LNCaP clone FGC (cell line): ENCODE data around the gene ELOVL7.
"Not testable (repeated sequence)": the region's sequence is repeated elsewhere in the genome, so short reads cannot be mapped to it uniquely, and the experiment has no call there.

Experiments used
- DNase-seq: peaks from one replicate; pipeline ENCODE4 v3.0.0-alpha.2; 2011; ENCODE audit warnings: low read depth
- H3K4me3 ChIP-seq: 2 replicates; pipeline ENCODE4 v1.5.1; 2011; ENCODE audit warnings: mild to moderate bottlenecking, low read depth, low read length, control low read depth
- TF ChIP-seq, protein P1 (sequence below): IDR thresholded peaks from 2 replicates; pipeline ENCODE4 v1.5.1; 2012; ENCODE audit warnings: mild to moderate bottlenecking; ENCODE audit not compliant: control insufficient read depth, insufficient read depth; ENCODE audit errors: extremely low read depth

ELOVL7 gene

DNA sequence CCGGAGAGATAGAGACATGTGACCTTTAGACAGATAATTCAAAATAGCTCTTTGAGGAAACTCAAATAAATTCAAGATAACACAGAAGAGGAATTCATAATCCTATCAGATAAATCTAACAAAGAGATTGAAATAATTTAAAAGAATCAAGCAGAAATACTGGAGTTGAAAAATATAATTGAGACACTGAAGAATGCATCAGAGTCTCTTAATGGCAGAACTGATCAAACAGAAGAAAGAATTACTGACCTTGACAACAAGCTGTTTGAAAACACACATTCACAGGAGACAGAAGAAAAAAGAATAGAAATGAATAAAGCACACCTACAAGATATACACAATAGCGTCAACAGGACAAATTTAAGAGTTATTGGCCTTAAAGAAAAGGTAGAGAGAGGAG, 103.7 kb downstream of the ELOVL7 start:
- no peak for DNase-seq
- TF ChIP-seq, protein P1, sequence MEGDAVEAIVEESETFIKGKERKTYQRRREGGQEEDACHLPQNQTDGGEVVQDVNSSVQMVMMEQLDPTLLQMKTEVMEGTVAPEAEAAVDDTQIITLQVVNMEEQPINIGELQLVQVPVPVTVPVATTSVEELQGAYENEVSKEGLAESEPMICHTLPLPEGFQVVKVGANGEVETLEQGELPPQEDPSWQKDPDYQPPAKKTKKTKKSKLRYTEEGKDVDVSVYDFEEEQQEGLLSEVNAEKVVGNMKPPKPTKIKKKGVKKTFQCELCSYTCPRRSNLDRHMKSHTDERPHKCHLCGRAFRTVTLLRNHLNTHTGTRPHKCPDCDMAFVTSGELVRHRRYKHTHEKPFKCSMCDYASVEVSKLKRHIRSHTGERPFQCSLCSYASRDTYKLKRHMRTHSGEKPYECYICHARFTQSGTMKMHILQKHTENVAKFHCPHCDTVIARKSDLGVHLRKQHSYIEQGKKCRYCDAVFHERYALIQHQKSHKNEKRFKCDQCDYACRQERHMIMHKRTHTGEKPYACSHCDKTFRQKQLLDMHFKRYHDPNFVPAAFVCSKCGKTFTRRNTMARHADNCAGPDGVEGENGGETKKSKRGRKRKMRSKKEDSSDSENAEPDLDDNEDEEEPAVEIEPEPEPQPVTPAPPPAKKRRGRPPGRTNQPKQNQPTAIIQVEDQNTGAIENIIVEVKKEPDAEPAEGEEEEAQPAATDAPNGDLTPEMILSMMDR = no peak
- no peak overlapping the region for H3K4me3 ChIP-seq

DNA sequence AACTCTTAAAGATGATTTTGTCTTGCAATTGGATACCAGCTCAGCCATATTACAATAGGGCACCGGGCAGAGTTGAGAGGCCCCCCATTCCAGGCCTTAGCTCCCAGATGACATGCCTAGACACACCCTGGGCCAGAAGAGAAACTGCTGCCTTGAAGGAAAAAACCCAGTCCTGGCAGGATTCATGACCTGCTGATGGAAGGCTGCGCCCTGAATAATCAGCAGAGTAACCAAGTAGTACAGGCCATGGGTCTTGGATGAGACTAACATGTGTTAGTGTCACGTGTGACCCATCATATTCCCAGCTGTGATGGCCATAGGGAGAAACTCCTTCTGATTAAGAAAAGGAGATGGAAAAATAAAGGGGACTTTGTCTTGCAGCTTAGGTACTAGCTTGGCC, 105.1 kb downstream of the ELOVL7 start:
- TF ChIP-seq, protein P1 = no peak
- H3K4me3 ChIP-seq = no peak overlapping the region
- no peak for DNase-seq

DNA sequence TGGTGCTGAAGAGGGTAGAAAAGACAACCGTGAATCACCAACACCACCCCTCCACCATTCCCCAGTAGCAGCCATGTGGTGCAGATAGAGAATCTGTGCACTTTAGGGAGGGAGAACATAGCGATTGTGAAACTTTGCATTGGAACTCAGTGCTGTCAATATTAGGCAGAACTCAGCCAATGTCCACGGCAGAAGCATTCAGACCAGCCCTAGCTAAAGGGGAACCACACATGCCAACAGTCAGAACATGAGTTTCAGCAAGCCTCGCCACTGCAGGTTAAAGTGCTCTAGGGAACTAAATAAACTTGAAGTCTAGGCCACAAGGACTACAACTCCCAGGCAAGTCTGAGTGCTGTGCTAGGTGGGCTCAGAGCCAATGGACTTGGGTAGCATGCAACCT, 105.6 kb downstream of the ELOVL7 start:
- TF ChIP-seq, protein P1 = no peak

DNA sequence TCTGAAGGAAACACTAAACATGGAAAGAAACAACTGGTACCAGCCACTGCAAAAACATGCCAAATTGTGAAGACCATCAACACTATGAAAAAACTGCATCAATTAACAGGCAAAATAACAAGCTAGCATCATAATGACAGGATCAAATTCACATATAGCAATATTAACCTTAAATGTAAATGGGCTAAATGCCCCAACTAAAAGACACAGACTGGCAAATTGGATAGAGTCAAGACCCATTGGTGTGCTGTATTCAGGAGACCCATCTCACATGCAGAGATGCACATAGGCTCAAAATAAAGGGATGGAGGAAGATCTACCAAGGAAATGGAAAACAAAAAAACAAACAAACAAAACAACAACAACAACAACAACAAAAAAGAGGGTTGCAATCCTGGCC, 113.2 kb downstream of the ELOVL7 start:
- not testable (repeated sequence) for DNase-seq, H3K4me3 ChIP-seq

More for the DNA sequence above, 105.6 kb downstream of the ELOVL7 start:
- no peak for DNase-seq
- H3K4me3 ChIP-seq = no peak overlapping the region

DNA sequence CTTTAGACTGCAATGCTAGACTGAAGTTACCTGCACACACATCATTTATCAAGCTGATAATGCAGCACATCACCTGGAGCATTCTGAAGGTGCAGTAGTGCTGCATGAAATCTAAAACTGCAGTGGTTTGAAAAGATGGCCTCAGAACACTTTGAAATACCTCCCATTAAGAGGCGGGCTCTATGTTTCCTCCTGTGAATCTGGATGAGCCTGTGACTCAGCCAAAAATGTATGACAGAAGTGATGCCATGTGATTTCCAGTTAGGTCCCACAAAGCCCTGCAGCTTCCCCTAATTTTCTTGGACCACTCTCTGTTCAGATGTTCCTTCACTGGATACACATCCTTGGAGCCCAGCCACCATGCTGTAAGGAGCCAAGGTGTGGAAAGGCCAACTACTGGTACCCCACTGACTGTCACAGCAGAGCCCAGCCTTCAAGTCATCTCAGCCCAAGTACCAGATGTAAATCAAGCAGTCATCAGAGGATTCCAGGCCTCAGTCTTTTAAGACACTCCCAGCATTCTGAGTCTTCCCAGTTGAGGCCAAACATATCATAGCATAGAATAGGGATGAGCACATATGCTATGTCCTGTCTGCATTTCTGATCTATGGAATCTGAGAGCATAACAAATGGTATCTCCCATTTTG, 116.9 kb downstream of the ELOVL7 start:
- TF ChIP-seq, protein P1 = no peak
- H3K4me3 ChIP-seq = no peak overlapping the region
- no peak for DNase-seq

DNA sequence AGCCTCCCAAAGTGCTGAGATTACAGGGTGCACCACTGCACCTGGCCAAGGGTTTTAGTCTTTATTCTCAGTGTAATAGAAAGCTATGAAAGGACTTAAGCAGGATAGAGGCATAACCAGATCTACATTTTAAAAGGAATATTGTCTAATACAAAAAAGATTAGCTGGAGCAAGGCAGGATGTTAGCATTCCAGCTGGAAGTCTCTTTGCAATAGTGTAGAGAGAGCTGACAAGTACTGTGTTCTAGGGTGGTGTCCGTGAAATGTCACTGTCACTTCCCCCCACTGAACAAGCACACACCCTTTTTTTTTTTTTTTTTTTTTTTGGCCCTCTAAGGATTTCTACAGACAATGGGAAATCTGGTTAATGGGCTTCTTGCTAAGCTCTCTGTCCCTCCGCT, 119.9 kb downstream of the ELOVL7 start:
- no peak for DNase-seq

DNA sequence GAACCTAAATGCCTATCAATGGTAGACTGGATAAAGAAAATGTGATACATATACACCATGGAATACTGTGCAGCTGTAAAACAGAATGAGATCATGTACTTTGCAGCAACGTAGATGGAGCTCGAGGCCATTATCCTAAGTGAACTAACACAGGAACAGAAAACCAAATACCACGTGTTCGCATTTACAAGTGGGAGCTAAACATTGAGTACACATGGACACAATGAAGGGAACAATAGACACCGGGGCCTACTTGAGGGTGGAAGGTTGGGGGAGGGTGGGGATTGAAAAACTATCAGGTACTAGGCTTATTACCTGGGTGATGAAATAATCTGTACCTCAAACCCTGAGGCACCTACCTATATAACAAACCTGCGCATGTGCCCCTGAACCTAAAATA, 121.7 kb downstream of the ELOVL7 start:
- no peak for DNase-seq
- TF ChIP-seq, protein P1 = no peak
- no peak overlapping the region for H3K4me3 ChIP-seq

More for the DNA sequence above, 119.9 kb downstream of the ELOVL7 start:
- TF ChIP-seq, protein P1 = no peak
- H3K4me3 ChIP-seq = no peak overlapping the region
